ENCODE measurements around the gene AFF3.

- TF ChIP-seq EZH2 (IDR thresholded peaks at IDR 0.05; ENCODE audit: low read depth) (no peak), CTCF (conservative IDR thresholded peaks at IDR 0.05) (no peak)
These were observed 288.0 kb downstream of the AFF3 start for GRCh38 chr2:99854236-99854852.

Measured in PC-9 (cell line).